OCI-LY1 (cell line): ENCODE results near the gene OGDHL.

ENCODE experiments used
- H2AFZ ChIP-seq: fragments of 200-600 bp; sonication (generic), shearing (Covaris generic); 2 replicates; pipeline ENCODE4 v1.6.0; 2014; ENCODE audit warnings: antibody characterized with exemption, mild to moderate bottlenecking, low read length
- H3F3A ChIP-seq: fragments of 200-600 bp; sonication (generic), shearing (Covaris generic); 2 replicates; pipeline ENCODE4 v1.6.0; 2014; ENCODE audit warnings: mild to moderate bottlenecking, antibody characterized with exemption, low read length, moderate library complexity; ENCODE audit not compliant: insufficient read depth
- H3K27ac ChIP-seq: fragments of 200-600 bp; sonication (generic); 2 replicates; pipeline ENCODE4 v1.5.1; 2014; ENCODE audit warnings: low read length, mixed run types, mild to moderate bottlenecking, low read depth; ENCODE audit not compliant: poor library complexity, severe bottlenecking
- H3K27me3 ChIP-seq: fragments of 200-600 bp; sonication (generic); 2 replicates; pipeline ENCODE4 v1.6.0; 2014; ENCODE audit warnings: antibody characterized with exemption, mild to moderate bottlenecking, low read length, moderate library complexity; ENCODE audit not compliant: insufficient read depth
- H3K36me3 ChIP-seq: fragments of 200-600 bp; sonication (generic); 2 replicates; pipeline ENCODE4 v1.6.1; 2014; ENCODE audit warnings: mild to moderate bottlenecking, antibody characterized with exemption, low read length, moderate library complexity, mixed read lengths; ENCODE audit not compliant: insufficient read depth
- H3K4me1 ChIP-seq: fragments of 200-600 bp; sonication (generic); 2 replicates; pipeline ENCODE4 v1.5.1; 2014; ENCODE audit warnings: mild to moderate bottlenecking, low read length, moderate library complexity; ENCODE audit not compliant: insufficient read depth, severe bottlenecking
- H3K4me2 ChIP-seq: fragments of 200-600 bp; sonication (generic), shearing (Covaris generic); 2 replicates; pipeline ENCODE4 v1.6.1; 2014; ENCODE audit warnings: low read length
- H3K4me3 ChIP-seq: fragments of 200-600 bp; sonication (generic); 2 replicates; pipeline ENCODE4 v1.5.1; 2014; ENCODE audit warnings: low read length, low read depth, mild to moderate bottlenecking, mixed read lengths; ENCODE audit not compliant: poor library complexity, severe bottlenecking
- H3K79me2 ChIP-seq: fragments of 200-600 bp; shearing (Covaris generic); 2 replicates; pipeline ENCODE4 v1.6.1; 2016; ENCODE audit warnings: mixed run types, low read length, mixed read lengths; ENCODE audit not compliant: insufficient read depth
- H3K9ac ChIP-seq: fragments of 200-600 bp; sonication (generic), shearing (Covaris generic); 2 replicates; pipeline ENCODE4 v1.6.1; 2014; ENCODE audit warnings: mild to moderate bottlenecking, low read length, mixed read lengths
- H3K9me2 ChIP-seq: fragments of 200-600 bp; sonication (generic), shearing (Covaris generic); 2 replicates; pipeline ENCODE4 v1.6.1; 2014; ENCODE audit warnings: low read depth, mild to moderate bottlenecking, low read length, mixed read lengths
- H3K9me3 ChIP-seq: fragments of 200-600 bp; shearing (Covaris generic); 2 replicates; pipeline ENCODE4 v1.6.1; 2014; ENCODE audit warnings: low read length, mixed read lengths
- H4K20me1 ChIP-seq: fragments of 200-600 bp; sonication (generic), shearing (Covaris generic); 2 replicates; pipeline ENCODE4 v1.6.0; 2016; ENCODE audit warnings: mild to moderate bottlenecking, low read length; ENCODE audit not compliant: insufficient read depth
- EZH2 ChIP-seq: fragments of 200-600 bp; sonication (generic), shearing (Covaris generic); IDR thresholded peaks from 2 replicates; pipeline ENCODE4 v1.8.0; 2017; ENCODE audit warnings: borderline replicate concordance, mixed run types, mild to moderate bottlenecking, antibody characterized with exemption, low read length, moderate library complexity, mixed read lengths
- TF ChIP-seq, protein P1 (sequence below): fragments of 200-600 bp; sonication (generic), shearing (Covaris generic); IDR thresholded peaks from 2 replicates; pipeline ENCODE4 v1.5.1; 2017; ENCODE audit warnings: mild to moderate bottlenecking, antibody characterized with exemption, low read length, moderate library complexity, mixed read lengths

Gene OGDHL

DNA sequence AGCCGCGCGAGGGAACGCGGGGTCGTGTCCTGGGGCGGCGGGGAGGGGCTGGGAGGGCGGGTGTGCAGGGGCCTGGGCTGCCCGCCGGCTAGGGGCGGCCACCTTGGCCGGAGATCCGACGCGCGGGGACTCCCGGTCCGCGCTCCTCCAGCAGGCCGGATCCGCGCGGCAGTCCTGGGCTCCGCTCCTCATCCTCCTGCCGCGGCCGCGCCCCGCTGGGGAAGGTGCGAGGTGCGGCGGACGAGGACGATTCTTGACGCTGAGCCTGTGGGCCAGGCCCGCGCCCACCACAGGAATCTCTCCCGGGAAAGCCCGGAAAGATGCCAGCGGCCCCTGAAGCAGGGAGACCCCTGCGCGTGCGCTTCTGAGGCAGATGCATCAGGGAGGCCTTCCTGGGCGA lies 6.6 kb upstream of the OGDHL start:
- Histone ChIP-seq H3K9me3 (no peaks in the 10 kb centered on the region), H3K27me3 (no peaks in the 10 kb centered on the region), H3K9ac (no peak overlapping the region), H3K36me3 (no peaks in the 10 kb centered on the region), H3K4me3 (no peak overlapping the region), H3K4me1 (no peaks in the 10 kb centered on the region), H4K20me1 (no peaks in the 10 kb centered on the region), H3F3A (no peaks in the 10 kb centered on the region), H3K79me2 (no peaks in the 10 kb centered on the region), H3K27ac (no peak overlapping the region), H3K9me2 (no peaks in the 10 kb centered on the region), H3K4me2 (no peak overlapping the region), H2AFZ (no peak overlapping the region)
- no peak for TF ChIP-seq EZH2
- TF ChIP-seq, protein P1, sequence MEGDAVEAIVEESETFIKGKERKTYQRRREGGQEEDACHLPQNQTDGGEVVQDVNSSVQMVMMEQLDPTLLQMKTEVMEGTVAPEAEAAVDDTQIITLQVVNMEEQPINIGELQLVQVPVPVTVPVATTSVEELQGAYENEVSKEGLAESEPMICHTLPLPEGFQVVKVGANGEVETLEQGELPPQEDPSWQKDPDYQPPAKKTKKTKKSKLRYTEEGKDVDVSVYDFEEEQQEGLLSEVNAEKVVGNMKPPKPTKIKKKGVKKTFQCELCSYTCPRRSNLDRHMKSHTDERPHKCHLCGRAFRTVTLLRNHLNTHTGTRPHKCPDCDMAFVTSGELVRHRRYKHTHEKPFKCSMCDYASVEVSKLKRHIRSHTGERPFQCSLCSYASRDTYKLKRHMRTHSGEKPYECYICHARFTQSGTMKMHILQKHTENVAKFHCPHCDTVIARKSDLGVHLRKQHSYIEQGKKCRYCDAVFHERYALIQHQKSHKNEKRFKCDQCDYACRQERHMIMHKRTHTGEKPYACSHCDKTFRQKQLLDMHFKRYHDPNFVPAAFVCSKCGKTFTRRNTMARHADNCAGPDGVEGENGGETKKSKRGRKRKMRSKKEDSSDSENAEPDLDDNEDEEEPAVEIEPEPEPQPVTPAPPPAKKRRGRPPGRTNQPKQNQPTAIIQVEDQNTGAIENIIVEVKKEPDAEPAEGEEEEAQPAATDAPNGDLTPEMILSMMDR, result no peak

- no peaks in the 10 kb centered on the region for H3K9me3 ChIP-seq
- H3K9ac ChIP-seq, result no peak overlapping the region
- H4K20me1 ChIP-seq, result no peaks in the 10 kb centered on the region
- H3K27ac ChIP-seq, result no peak overlapping the region
- no peaks in the 10 kb centered on the region for H3K27me3 ChIP-seq
- no peak overlapping the region for H2AFZ ChIP-seq
- no peak overlapping the region for H3K4me2 ChIP-seq
- H3K36me3 ChIP-seq, result no peaks in the 10 kb centered on the region
- H3K9me2 ChIP-seq, result no peaks in the 10 kb centered on the region
- no peaks in the 10 kb centered on the region for H3F3A ChIP-seq
- H3K79me2 ChIP-seq, result no peaks in the 10 kb centered on the region
- no peak for TF ChIP-seq EZH2
- TF ChIP-seq, protein P1, result no peak
- H3K4me1 ChIP-seq, result no peaks in the 10 kb centered on the region
- no peak overlapping the region for H3K4me3 ChIP-seq
Observed at GRCh38 chr10:49768329-49768728, 6.2 kb upstream of the OGDHL start.

DNA sequence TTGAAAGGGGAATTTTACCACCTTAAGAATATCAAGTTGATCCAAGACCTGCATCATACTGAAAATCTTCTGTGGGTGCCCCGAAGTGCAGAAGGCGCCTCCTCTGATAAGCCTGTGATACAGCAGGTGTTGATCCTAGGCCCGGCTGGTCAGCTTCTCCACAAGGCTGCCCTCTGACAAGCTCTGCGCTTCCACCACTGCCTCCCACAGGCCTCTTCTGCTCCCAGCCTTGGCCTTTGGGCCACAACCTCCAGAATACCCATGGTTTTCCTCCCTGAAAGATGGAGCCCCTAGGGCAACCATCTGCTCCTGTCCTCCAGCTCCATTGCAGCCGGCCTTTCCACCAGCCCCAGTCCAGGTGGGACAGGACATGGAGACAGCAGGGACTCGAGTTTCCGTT lies 5.6 kb upstream of the OGDHL start:
- H3K27me3 ChIP-seq, result no peaks in the 10 kb centered on the region
- no peak overlapping the region for H2AFZ ChIP-seq
- H3K4me2 ChIP-seq, result no peak overlapping the region

More for the DNA sequence above, 5.6 kb upstream of the OGDHL start:
- no peak overlapping the region for H3K9ac ChIP-seq
- H3K9me3 ChIP-seq, result no peaks in the 10 kb centered on the region
- H3K79me2 ChIP-seq, result no peaks in the 10 kb centered on the region
- no peaks in the 10 kb centered on the region for H3K36me3 ChIP-seq
- H3K27ac ChIP-seq, result no peak overlapping the region
- H3K4me1 ChIP-seq, result no peaks in the 10 kb centered on the region
- H4K20me1 ChIP-seq, result no peaks in the 10 kb centered on the region
- H3K4me3 ChIP-seq, result no peak overlapping the region
- no peak for TF ChIP-seq EZH2
- TF ChIP-seq, protein P1, result no peak
- H3F3A ChIP-seq, result no peaks in the 10 kb centered on the region
- no peaks in the 10 kb centered on the region for H3K9me2 ChIP-seq
